ENCODE results near the gene SPPL2B.
"Not testable (repeated sequence)": the region's sequence is repeated elsewhere in the genome, so short reads cannot be mapped to it uniquely, and the experiment has no call there.

The SPPL2B gene

DNA sequence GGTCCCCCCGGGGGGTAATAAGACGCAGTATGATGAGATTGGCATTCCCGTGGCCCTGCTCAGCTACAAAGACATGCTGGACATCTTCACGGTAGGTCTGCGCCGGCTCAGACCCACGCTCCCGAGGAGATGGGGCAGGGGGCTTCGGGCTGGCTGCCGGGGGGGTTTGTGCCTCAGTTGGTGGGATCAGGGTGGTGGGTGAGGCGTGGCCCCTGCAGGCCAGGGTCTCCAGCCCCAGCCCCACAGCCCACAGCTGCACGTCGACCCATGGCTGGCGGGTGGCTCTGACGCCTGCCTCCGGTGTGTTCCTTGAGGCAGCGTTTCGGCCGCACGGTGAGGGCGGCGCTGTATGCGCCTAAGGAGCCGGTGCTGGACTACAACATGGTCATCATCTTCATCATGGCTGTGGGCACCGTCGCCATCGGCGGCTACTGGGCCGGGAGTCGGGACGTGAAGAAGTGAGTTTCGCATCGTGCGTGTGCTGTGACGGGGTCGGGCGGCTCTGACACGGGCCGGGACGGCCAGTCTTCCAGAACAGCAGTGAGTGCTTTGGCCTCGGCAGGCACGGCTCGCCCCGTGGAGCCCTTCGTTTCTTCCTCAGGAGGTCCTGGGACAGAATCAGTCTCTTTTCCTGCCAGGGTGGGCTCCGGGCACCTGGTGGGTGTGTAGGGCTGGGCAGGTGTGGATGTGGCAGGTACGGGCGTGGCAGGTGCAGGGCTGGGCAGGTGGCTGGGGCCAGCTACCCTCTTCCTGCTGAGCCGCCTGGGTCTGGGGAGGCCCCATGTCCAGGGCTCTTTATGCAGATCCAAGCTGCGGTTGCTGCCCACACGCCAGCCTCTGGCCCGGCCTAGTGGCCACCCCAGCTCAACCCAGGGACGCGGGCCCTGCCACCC, 10.5 kb downstream of the SPPL2B start:
- DNase-seq: no peak

DNA sequence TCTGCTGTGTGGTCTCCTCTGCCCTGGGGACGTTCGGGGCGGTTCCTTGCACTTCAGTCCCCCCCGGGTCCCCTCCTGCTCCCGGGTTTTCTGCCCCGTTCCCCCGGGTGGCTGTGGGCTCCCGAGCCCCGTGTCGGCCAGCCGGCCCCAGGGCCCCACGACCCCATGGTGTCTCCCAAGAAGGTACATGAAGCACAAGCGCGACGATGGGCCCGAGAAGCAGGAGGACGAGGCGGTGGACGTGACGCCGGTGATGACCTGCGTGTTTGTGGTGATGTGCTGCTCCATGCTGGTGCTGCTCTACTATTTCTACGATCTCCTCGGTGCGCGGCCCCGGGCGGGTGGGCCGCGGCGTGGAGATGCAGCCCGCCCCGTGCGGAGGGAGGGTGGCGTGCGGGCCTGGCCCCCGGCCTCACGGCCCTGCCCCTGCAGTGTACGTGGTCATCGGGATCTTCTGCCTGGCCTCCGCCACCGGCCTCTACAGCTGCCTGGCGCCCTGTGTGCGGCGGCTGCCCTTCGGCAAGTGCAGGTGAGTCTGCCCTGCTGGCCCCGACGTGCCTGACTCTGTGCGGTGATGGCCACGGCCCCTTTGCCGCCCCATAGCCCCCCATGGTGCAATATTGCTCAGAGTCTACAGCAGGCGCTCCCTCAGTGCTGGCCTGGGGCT, 11.3 kb downstream of the SPPL2B start:
- no peak for DNase-seq

DNA sequence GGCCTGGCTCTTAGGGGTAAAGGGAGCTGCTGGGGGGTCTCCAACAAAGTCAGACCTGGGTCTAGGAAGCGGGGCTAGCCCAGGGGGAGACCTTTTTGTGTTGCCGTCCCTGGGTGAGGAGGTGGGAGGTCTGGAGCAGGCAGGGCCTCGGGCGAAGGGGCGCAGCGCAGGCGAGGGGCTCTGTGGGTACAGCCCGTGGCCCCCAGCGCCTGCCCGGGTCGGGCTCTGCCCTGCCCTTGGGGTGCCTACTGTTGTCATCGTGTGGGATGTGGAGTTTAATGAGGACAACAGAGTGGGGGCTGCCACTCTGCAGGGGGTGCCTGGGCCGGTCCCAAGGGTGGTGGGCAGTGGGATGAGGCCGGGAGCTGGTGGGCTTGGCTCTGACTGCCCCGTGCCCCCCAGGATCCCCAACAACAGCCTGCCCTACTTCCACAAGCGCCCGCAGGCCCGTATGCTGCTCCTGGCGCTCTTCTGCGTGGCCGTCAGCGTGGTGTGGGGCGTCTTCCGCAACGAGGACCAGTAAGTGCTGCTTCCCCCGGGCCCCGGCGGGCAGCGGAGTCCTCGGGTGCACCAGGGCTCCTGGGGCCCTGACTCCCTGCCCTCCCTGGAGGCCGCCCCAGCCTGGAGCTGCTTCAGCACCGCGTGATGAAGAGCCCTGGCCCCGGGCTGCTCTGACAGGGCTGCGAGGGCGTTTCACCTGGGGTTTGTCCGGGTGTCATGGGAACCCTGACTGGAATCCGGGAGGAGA, 12.2 kb downstream of the SPPL2B start:
- no peak for DNase-seq

DNA sequence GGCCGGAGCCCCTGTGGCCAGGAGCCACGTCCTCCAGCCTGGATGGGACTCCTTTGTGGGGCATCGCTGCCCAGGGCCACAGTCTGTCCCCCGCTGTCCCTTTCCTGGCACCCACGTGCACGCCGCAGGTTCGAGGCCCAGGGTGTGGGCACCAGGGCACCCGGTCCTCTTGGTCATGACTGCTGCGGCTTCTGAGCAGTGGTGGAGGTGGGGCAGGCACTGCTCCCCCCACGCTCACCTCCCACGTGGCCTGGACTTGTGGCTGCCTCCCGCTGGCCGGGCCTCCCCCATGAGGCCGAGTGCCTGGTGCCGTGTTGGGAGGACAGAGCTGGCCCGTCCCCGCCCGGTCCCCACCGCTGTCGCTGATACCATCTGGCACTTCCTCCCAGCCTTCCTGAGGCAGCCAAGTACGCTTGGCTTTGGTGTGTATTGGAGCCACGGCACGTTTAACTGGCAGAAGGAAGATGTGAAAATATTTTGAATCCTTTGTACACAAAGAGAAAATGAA, 12.8 kb downstream of the SPPL2B start:
- no peak for DNase-seq

DNA sequence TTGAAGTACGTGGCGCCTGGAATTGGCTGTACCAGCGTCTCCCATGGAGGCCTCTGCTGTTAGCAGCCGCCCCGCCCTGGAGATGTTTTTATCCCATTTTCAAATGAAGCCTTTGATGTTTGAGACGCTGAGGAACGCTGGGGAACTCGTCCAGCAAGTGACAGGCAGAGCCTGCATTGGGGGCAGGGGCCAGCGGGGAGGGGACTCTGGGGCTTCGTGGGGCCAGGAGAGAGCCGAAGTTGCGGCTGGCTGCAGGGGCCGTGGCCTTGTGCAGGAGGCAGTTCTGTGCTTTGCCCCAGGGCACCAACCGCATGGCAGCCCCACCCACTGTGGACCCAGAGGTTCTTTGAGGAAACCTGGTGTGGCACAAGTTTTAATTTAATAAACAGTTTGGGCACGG, 13.5 kb downstream of the SPPL2B start:
- no peak for DNase-seq

DNA sequence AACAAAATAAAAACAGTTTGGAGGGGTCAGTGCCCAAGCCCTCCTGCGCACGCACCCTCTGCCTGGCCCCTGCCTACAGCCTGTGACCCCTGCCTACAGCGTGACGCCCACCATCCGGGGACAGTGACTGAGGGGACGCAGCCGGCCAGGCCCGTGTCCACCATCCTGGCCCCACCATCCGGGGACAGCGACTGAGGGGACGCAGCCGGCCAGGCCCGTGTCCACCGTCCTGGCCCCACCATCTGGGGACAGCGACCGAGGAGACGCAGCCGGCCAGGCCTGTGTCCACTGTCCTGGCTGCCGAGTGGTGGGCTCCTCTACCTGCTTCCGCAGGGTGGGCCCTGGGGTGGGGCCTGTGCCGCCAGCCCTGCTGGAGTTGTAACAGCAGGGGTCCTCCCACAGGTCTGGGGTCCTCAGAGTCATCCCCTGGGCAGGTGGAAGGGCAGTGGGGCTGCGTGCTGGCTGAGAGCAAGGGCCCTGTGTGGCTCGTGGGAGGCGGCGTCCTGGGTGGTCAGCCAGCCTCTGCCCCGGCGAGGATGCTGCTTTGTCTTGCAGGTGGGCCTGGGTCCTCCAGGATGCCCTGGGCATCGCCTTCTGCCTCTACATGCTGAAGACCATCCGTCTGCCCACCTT, 14.3 kb downstream of the SPPL2B start:
- no peak for DNase-seq

DNA sequence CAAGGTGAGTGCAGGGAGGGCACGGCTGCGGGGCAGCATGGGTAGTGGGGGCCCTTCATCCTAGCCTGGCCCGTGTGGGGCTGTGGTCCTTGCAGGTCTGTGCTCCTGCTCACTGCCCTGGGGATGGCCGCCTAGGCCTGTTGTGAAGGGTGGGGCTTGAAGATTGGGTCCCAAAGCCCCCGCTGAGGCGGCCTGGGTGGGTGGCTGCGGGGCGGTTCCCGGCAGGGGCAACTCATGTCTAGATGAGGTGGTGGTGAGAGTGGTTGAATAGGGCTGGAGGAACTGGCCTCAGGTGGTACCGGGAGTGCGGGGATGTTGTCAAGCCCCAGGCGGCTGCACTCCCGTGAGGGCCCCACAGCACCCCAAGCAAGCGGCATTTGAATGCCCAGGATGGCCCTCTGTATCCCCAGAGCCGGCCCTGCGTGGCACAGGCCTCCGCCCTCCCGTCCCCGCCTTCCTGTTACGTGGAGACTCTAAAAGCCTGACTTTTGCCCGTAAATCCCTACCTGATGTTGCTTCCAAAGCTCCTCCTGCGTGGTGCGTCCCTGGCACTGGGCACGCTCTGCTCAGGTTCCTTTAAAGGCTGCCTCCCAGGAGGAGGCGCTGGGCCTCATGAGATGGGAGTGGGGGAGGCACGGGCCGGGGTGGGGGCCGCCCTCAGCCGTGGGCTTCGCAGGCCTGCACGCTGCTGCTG, 15.0 kb downstream of the SPPL2B start:
- DNase-seq: no peak

DNA sequence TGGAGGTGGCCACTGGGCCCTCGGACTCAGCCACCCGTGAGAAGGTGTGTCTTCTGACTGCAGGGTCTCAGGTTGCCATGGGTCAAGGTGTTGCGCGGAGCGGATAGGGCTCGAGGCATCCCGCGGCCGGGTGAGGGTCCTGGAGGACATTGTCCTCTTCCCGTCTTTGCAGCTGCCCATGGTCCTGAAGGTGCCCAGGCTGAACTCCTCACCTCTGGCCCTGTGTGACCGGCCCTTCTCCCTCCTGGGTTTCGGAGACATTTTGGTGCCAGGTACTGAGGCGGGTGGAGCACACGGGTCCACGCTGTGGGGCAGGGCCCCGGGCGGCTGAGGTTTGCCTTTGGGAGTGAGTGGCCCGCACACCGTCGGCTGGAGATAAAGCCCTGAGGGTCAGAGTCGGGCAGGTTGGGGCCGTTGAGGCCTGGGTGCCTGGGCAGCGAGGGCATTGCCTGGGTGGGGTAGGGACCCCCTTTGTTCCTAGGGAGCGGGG, 15.9 kb downstream of the SPPL2B start:
- no peak for DNase-seq

DNA sequence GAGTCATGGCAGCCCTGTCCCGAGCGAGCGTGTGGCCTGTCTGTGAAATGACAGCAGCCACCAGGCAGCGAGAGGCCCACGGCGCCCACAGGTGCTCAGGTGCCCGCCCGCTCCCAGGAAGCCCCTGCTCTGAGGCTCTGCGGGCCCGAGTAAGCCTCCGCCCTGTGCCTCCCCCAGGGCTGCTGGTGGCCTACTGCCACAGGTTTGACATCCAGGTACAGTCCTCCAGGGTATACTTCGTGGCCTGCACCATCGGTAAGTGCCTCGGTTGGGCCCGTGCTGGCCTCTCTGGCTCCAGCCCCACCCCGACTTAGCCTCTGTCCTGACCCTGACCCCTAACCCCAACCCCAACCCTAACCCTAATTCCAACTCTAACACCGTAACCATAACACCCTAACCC, 16.6 kb downstream of the SPPL2B start:
- DNase-seq: no peak

DNA sequence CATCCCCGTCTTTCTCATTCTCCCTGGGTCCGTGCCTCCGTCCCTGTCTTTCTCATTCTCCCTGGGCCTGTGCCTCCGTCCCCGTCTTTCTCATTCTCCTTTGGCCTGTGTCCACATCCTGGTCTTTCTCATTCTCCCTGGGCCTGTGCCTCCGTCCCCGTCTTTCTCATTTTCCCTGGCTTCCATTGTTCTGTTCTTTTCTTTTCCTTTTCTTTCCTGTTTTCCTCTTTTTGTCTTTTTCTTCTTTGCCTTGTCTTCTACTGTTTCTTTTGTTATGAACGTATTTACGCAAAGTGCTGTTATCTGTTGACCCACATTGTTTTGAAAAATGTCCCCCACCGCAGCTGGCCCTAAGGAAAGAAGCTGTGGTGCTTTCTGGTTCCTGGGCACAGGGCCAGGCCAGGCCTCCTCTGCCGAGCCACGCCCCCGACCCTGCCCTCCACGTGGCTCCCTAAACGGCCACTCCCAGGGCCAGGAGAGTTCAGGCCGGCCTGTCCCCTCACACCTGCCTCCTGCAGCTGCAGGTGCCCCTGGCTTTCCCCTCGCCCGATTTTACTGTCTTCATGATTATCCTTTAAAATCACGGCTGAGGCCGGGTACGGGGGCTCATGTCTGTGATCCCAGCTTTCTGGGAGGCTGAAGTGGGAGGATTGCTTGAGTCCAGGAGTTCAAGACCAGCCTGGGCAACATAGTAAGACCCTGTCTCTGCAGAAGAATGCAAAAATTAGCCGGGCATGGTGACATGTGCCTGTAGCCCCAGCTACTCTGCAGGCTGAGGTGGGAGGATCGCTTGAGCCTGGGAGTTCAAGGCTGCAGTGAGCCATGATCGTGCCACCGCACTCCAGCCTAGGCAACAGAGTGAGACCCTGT, 17.5 kb downstream of the SPPL2B start:
- no peak for DNase-seq

DNA sequence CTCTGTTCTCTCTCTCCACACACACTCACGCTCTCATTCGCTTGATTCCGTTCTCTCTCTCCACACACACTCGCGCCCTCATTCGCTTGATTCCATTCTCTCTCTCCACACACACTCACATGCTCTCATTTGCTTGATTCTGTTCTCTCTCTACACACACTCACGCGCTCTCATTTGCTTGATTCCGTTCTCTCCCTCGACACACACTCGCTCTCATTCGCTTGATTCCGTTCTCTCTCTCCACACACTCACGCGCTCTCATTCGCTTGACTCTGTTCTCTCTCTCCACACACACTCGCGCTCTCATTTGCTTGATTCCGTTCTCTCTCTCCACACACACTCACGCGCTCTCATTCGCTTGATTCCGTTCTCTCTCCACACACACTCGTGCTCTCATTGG, 21.3 kb downstream of the SPPL2B start:
- not testable (repeated sequence) for DNase-seq

DNA sequence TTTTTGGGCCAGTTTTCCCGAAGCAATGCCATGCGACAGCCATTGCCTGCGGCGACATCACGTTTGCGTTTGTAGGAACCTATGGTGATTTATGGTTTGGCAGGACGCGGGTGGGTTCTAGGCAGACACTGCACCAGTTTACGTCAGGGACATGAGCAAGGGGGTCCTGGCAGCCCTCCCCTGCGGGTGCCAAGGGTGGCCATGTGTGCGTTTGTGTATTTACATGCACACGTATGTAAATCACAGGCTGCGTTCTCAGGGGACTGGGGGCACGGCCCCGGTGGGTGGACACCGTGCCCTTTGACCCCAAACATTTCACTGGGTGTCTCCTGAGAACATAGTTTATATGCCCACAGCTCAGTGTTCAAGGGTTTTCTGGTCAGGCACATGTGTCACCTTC, 22.2 kb downstream of the SPPL2B start:
- DNase-seq: no peak

DNA sequence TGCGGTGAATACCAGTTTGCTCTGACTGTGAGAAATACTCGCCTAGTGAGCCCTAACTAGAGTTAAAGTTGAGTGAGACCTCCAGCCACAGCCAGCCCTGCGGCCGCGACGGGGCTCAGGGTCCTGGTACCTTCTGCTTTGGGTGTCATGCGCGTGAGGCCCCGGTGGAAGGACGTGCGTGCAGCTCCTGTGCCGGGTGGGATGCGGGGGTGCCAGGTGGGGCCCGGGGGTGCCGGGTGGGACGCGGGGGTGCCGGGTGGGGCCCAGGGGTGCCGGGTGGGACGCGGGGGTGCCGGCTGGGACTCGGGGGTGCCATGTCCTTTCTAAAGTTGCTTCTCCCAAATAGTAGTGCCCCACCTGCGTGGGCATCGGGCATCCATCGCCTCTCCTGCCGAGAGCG, 23.1 kb downstream of the SPPL2B start:
- no peak for DNase-seq

DNA sequence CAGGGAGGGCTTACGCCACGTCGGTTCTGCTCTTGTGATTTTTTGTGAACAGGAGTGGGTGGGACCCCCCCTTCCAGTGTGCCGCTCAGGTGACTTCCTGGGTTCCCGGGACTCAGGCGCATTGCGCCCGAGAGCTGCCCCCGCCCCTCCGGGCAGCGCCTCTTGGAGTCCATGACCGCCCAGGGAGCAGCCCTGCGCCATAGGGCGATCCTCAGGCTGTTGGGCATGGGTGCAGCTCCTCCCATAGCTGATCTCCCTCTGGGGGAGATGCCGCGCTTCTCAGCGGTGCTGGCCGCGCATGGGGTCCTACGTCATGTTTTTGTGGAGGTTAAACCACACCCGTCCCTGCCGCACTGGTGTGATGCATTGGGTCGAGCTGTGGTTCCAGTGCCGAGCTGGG, 23.6 kb downstream of the SPPL2B start:
- DNase-seq: no peak

DNA sequence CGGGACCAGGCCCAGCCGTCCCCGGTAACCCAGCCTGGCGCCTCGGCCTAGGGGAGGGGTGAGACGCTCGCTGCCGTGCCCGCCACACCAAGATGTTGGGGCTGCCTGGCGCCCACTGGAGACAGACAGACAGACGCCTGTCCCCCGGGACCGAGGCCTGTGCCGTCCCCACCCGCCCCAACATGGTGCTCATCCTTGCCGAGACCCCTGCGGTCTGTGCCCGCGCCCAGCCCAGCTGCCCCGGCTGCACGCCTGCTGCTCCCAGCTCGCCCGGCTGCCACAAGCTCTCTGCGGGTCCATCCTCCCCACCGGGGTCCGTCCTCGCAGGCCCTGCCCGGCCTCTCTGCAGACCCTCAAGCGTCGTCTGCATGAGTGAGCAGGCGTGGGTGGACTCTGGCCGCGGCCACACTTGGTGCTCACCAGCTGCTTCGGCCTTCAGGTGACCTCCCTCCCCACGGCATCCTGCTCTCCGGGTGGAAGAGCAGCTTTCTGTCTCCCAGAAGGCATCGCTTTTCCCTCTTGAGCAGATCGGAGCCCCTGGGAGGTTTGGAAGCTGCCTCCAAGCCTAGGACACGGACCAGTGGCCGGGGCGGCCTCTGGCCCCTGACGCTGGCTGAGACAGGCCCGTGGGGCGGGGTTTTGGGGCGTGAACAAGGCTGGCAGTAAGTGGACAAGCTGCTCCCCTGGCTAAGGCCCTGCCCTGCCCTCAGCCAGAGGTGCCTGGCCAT, 24.8 kb downstream of the SPPL2B start:
- DNase-seq: no peak

DNA sequence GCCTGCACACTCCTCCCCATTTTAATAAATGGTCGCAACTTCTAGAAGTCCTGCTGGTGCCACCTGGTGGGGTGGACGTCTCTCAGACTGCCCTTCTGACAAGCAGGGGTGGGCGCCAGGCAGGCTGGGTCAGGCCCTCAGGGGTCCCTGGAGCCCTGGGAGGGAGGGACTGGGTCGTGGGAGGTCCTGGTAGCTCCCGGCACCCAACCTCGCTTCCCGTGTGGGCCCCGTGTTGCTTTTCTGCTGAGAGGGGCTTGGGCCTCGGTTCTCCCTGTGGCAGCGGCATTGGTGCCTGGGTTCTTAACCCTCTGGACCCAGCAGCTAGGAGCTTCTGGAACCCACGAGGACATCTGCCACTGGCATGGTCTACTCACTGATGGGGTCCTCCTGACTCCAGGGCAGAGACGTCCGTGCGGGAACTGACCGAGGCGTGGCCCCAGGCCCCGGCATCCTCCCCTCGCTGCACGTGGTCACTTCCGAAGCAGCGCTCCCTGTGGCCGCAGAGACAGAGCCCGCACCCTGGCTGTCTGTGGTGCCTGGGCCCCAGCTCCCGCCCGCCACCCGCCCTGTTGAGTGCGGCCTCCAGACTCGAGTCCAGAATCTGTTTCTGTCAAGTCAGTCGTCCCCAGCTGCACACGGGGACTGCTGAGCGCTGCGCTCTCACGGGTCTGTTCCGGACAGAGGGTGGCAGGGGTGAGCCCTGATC, 25.6 kb downstream of the SPPL2B start:
- no peak for DNase-seq

DNA sequence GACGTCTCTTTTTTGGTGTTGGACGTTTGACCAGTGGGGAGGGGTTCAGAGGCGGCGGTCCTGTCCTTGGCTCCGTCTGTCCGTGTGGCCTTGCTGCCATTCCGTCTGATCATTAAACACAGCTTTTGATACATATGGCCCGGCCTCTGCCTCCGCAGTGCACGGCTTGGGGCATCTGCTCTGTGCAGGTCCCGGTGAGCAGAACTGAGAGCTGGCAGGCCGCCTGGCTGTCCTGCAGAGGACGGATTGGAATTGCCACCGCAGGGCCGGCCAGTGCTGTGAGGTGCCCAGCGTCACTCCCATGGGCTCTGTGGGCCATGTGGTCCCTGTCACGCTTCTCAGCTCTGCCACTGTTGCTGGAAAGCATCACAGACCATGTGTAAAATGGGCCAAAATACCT, 26.2 kb downstream of the SPPL2B start:
- DNase-seq: no peak

DNA sequence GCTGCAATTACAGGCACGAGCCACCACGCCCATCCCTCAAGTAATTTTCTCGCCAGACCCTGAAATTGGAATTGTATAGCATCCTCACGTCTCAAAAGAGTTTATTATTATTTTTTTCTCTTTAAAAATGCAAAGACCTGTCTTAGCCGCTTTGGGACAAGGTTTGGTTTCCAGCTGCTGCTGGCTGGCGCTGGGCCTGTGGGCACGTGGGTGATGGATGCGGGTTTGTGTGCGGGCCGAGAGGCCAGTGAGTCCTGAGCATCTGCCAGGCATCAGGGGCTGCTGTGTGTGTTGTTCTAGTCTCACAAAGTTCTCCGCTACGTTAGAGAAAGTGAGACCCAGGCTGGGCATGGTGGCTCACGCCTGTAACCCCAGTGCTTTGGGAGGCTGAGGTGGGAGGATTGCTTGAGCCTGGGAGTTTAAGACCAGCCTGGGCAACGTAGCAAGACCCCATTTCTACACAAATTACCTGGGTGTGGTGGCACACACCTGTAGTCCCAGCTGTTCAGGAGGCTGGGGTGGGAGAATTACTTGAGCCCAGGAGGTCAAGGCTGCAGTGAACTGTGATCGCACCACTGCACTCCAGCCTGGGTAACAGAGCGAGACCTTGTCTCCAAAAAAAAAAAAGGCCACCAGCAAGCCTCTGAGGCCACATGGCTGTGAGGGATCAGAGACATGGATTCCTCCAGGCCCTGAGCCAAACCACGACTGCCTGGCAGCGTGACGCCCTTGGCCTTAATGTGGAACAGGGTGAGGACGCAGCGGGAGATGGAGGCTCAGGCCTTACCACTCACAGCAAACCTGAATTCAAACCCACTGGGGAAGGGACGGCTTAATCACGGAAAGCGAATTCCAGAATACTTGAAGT, 26.9 kb downstream of the SPPL2B start:
- DNase-seq: no peak
